Esophagus squamous epithelium (tissue), 4 donors: ENCODE measurements around the gene CROT.

ENCODE experiments used
- CTCF ChIP-seq, 6 experiments: fragments of 450-650 bp in 4 of 6; fragments of 200-600 bp in 2 of 6; sonication (generic) in 2 of 6; IDR thresholded peaks; one replicate each; pipeline ENCODE4 v1.5.1; 2016 to 2019; ENCODE audit warnings: antibody characterized with exemption in 6 of 6, mild to moderate bottlenecking in 4 of 6, moderate library complexity in 4 of 6
- POLR2A ChIP-seq, 4 donors: fragments of 450-650 bp; IDR thresholded peaks; one replicate each; pipeline ENCODE4 v1.6.1; 2017; ENCODE audit warnings: antibody characterized with exemption in 4 of 4, mild to moderate bottlenecking in 4 of 4, moderate library complexity in 3 of 4

- TF ChIP-seq CTCF (IDR thresholded peaks at IDR 0.05) (no peak), POLR2A (IDR thresholded peaks at IDR 0.05) (no peak)
Observed at GRCh38 chr7:87435546-87435945, 90.1 kb downstream of the CROT start.
